HUDEP-2 (cell line): Measurements from ENCODE around the gene SLCO1B1.
A peak's percentile ranks its signal among the peaks of the same experiment; 100 is the strongest.
"Not testable (repeated sequence)": the region's sequence is repeated elsewhere in the genome, so short reads cannot be mapped to it uniquely, and the experiment has no call there.

Experiments
- DNase-seq, 76 experiments: peaks; one replicate each; lab custom pipeline; 2025; ENCODE audit not compliant: unreplicated experiment in 76 of 76; lab: John Stamatoyannopoulos, UW

The SLCO1B1 gene, protein sequence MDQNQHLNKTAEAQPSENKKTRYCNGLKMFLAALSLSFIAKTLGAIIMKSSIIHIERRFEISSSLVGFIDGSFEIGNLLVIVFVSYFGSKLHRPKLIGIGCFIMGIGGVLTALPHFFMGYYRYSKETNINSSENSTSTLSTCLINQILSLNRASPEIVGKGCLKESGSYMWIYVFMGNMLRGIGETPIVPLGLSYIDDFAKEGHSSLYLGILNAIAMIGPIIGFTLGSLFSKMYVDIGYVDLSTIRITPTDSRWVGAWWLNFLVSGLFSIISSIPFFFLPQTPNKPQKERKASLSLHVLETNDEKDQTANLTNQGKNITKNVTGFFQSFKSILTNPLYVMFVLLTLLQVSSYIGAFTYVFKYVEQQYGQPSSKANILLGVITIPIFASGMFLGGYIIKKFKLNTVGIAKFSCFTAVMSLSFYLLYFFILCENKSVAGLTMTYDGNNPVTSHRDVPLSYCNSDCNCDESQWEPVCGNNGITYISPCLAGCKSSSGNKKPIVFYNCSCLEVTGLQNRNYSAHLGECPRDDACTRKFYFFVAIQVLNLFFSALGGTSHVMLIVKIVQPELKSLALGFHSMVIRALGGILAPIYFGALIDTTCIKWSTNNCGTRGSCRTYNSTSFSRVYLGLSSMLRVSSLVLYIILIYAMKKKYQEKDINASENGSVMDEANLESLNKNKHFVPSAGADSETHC

DNA sequence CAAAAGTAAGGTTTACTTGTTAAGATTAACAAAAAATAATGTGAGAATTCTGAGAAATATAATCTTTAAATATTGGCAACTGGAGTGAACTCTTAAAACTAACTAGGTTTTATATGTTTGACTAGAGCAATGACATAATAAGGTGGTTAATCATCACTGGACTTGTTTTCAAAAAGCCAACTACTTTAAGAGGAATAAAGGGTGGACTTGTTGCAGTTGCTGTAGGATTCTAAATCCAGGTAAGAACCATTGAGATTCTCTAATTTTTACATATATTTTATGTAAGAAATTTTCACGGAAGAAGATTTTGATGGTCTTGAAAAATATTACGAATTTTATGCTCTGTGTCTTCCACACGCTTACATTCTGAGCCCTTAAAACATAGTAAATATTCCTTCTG, at the start of gene SLCO1B1:
Gene SLCO1B1 (plus strand): TSS at position 197 of the 400 bp plus-strand sequence. CDS start 10,381 bp downstream, outside the sequence.
- no peak for DNase-seq

GRCh38 chr12:21084753-21085152, 46.2 kb upstream of the SLCO1B1 start:
- DNase-seq: not testable (repeated sequence)

GRCh38 chr12:21111732-21112131, 19.3 kb upstream of the SLCO1B1 start:
- no peak for DNase-seq

GRCh38 chr12:21113266-21113665, 17.7 kb upstream of the SLCO1B1 start:
- DNase-seq: no peak

DNA sequence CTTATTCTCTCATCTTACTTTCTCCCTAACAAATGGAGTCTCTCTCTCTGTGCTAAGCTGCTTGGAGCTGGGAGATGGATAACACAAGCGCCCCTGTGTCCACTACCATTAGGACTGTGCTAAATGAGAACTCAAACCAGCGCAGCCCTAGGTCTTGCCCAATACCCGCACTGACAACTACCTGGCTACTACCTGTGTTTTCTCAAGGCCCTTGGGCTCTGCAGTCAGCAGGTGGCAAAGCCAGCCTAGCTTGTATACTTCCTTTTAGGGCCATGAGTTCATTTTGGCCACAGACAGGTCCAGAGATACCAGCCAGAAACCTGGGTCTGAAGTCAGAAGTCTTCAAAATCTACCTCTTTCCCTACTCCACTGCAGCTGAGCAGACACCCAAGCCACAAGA, 13.0 kb upstream of the SLCO1B1 start:
- no peak for DNase-seq

- DNase-seq: no peak
These were observed 12.2 kb upstream of the SLCO1B1 start for GRCh38 chr12:21118760-21119159.

DNA sequence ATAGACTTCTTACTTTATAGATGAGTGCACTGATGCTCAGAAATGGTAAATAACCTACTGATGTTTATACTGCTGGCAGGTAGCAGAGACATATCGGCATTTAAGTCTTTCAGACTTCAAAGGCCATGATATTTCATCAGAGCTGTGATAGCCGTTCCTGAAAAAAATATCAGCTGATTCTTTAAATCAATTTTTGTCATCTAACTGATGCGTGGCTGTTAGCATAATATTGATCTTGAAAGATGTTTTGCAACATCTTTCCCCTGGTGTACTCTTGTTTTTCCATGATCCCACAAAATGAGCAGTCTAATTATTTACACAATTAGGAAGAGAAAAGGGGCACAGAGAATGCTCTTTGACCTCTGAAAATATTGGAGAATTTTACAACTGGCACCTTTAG, 1.6 kb upstream of the SLCO1B1 start:
- no peak for DNase-seq

DNA sequence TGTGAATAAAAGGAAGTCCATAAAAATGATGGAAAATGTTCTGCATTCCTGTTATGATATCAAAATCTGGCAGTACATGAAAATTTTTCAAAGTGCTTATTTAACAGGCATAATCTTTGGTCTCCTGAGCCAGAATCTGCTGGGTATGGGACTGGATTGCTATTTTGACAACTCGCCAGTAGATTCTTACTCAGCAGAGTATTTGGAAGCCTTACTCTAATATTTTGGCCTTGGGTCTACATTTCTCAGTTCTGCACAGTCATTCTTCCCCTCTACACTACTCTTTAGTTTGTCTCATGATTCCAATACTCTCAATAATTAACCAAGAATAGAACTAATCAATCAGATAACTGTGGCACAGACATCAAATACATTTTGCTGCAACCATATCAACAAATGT, 1.1 kb upstream of the SLCO1B1 start:
- no peak for DNase-seq

DNA sequence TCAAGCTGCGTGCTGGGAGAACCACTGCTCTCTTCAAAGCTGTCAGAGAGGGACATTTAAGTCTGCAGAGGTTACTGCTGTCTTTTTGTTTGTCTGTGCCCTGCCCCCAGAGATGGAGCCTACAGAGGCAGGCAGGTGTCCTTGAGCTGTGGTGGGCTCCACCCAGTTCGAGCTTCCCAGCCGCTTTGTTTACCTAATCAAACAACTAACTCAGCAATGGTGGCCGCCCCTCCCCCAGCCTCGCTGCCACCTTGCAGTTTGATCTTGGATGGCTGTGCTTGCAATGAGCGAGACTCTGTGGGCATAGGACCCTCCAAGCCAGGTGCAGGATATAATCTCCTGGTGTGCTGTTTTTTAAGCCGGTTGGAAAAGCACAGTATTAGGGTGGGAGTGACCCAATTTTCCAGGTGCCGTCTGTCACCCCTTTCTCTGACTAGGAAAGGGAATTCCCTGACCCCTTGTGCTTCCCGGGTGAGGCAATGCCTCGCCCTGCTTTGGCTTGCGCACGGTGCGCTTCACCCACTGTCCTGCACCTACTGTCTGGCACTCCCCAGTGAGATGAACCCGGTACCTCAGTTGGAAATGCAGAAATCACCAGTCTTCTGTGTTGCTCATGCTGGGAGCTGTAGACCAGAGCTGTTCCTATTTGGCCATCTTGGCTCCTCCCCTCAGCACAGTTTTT, 6.5 kb downstream of the SLCO1B1 start:
- not testable (repeated sequence) for DNase-seq

DNA sequence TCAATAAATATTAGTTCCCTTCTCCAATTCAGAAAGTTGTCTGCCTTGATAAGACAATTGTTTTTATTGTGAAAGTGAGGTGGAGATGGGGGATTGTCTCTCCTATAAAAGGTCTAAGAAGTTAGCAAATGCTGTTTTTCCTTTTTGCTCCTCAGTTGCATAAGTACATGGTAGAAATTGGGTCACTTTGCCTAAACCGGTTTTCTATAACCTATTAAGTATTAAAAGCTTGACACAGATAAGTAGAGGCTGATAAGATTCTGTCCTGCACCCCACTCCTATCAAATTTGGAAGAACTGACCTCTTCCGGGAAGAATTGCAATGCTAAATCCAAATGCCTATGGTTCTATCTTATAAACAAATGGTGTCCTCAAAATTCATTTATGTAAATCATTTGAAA, 7.0 kb downstream of the SLCO1B1 start:
- no peak for DNase-seq

- no peak for DNase-seq
These were observed 13.3 kb downstream of the SLCO1B1 start for GRCh38 chr12:21144309-21144708.

- DNase-seq: not testable (repeated sequence)
These were observed 18.9 kb downstream of the SLCO1B1 start for GRCh38 chr12:21149861-21150260.

GRCh38 chr12:21151184-21151583, 20.2 kb downstream of the SLCO1B1 start:
- no peak for DNase-seq

- DNase-seq: no peak
These were observed 24.7 kb downstream of the SLCO1B1 start for GRCh38 chr12:21155522-21156351.

DNA sequence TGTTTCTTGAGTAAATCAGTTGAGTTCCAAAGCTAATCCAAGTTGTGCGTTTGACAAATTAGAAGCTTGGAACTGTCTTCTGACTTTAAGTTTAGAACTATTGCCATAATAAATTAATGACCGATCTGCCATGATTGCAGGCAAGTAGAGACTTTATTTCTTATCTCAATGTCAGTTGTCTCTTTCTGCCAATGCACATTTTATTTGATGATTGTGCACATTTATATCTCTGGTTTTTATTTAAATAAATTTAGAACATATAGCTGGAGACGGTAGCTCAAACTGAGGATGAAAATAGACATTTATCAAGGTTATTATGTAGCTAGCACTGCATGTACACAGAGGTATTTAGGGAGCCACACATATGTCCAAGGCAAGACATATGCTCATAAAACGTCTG, 34.1 kb downstream of the SLCO1B1 start:
- no peak for DNase-seq

DNA sequence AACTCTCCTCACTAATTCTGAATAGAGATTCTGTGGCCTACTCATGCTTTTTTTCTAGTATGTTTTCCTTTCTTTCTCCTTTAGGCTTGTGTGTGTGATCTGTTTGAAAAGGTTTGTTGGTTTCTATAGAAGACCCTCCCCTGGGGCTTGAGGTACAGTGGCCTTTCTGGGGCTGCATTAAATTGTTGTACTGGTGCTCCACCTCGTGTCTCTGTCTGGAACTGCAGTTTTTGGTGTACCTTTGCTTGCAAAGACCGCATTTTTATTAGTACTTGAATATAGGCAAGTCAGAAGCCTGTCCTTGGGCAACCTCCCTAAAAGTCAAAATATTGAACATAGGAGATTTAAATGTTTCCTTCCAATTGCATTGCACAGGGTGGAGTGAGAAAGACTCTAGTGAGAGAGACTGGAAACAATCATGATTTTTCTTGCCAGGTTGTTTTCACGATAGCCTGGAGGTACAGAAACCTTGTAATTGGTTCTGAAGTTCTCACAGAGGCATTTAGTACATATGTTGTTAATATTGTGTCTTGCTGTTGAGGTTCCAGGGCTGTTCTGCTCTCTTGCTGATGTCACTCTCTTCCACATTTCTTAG, 39.0 kb downstream of the SLCO1B1 start:
- DNase-seq: peak in 39 of 76 experiments; percentile 1 to 60 (median 12)

DNA sequence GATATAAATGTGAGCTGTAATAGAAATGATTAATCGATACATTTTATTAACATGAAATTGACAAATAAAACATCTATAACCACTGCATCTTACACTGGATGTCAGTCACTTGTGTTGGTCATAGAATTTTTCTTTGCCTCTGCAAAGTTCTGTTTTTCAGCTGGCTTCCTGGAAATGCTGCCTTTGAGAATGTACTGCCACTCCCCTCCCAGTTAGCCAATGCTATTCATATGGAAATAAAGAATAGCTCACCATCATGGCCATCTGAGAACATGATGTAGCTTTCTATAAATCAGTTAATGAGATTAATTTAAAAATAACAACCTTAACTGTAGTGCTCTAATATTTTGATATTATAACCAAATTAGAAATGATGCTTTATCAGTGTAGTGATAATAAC, 41.1 kb downstream of the SLCO1B1 start:
- DNase-seq: no peak

DNA sequence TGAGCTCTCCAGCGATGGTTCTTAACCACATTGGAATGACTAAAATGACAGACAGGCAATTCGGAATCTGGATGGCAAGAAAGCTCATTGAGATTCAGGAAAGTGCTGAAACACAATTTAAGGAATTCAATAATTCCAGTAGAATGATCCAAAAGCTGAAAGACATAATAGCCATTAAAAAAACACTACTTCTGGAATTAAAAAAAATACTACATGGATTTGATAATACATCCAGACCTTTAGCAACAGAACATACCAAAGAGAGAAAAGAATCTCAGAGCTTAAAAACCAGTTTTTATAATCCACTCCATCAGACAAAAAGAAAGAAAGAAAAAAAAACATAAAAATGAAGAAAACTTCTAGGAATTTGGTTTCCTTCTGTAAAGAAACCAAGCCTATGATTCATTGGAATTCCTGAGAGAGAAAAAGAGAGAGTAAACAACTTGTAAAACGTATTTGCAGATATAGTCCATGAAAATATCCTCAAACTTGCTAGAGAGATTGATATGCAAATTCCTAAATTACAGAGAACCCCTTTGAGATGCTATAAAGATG, 52.8 kb downstream of the SLCO1B1 start:
- DNase-seq: no peak

DNA sequence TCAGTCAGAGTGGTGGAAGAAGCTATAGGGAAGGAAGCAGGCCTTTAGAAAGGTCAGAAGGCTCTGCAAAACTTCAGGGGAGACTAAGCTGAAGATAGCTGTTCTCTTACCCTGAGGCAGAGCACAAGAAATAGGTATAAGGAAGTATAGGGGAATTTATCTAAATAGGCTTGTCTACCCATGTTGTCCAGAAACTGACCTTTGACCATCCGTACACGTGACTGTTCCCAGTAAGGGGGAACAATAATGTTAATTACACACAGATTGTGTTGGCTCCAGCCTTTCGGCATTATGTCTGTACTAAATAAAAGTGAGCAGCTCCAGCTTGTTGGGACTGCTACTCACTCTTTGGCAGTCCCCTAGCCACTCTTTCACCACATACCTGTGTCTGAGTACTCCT, 59.0 kb downstream of the SLCO1B1 start:
- no peak for DNase-seq

- DNase-seq: not testable (repeated sequence)
These were observed 83.4 kb downstream of the SLCO1B1 start for GRCh38 chr12:21214433-21214832.
